AG09309 (cell line): ENCODE results near the gene LRP8.

ENCODE experiments used
- DNase-seq: peaks from one replicate; pipeline ENCODE4 v3.0.0-alpha.2; 2010; ENCODE audit warnings: low read depth
- H3K4me3 ChIP-seq: 2 replicates; pipeline ENCODE4 v1.5.1; 2011; ENCODE audit warnings: mild to moderate bottlenecking, low read depth, low read length, moderate library complexity; ENCODE audit not compliant: control insufficient read depth
- CTCF ChIP-seq: IDR thresholded peaks from 2 replicates; pipeline ENCODE4 v1.5.1; 2011; ENCODE audit warnings: mild to moderate bottlenecking, low read depth, low read length, inconsistent platforms; ENCODE audit not compliant: insufficient read depth, control insufficient read depth; ENCODE audit errors: missing control alignments

LRP8 gene

GRCh38 chr1:53368314-53369033, 40.6 kb upstream of the LRP8 start:
- no peak overlapping the region for H3K4me3 ChIP-seq

GRCh38 chr1:53367503-53368313, 39.8 kb upstream of the LRP8 start:
- DNase-seq: no peak
- TF ChIP-seq CTCF: no peak
- no peak overlapping the region for H3K4me3 ChIP-seq

More at GRCh38 chr1:53368314-53369033, 40.6 kb upstream of the LRP8 start:
- DNase-seq: no peak
- no peak for TF ChIP-seq CTCF

GRCh38 chr1:53366901-53367502, 39.1 kb upstream of the LRP8 start:
- no peak overlapping the region for H3K4me3 ChIP-seq
- no peak for DNase-seq
- TF ChIP-seq CTCF: no peak

GRCh38 chr1:53365437-53366063, 37.7 kb upstream of the LRP8 start:
- no peak for DNase-seq
- no peak for TF ChIP-seq CTCF
- no peak overlapping the region for H3K4me3 ChIP-seq

GRCh38 chr1:53362851-53363642, 35.2 kb upstream of the LRP8 start:
- TF ChIP-seq CTCF: no peak
- H3K4me3 ChIP-seq: no peak overlapping the region
- DNase-seq: no peak

GRCh38 chr1:53362270-53362669, 34.4 kb upstream of the LRP8 start:
- H3K4me3 ChIP-seq: no peak overlapping the region
- no peak for DNase-seq
- TF ChIP-seq CTCF: no peak
